CD4-positive, alpha-beta T cell (primary cell): ENCODE results near the gene MAP3K9. TPM values are rescaled to one million over a fixed set of nuclear protein-coding genes. Genes with fewer than 3 reads are reported as not detected.
A peak's percentile ranks its signal among the peaks of the same experiment; 100 is the strongest.

Source experiments
- ATAC-seq: fragments of 200-7000 bp; cut with Tn5 transposase; one replicate; pipeline ENCODE4 v1.10.0; 2022; ENCODE audit warnings: mild to moderate bottlenecking; ENCODE audit not compliant: poor library complexity
- CTCF ChIA-PET: fragments of 350-600 bp; sonication (Branson Sonifier 250); formaldehyde crosslinking; loops from one replicate; lab custom pipeline; 2021; ENCODE audit warnings: antibody characterized with exemption, inconsistent platforms; lab: Charles Lee
- POLR2A ChIA-PET: fragments of 350-600 bp; sonication (Branson Sonifier 250); formaldehyde crosslinking; loops from one replicate; lab custom pipeline; 2021; ENCODE audit warnings: antibody characterized with exemption, inconsistent platforms; lab: Charles Lee
- DNase-seq, 14 experiments: peaks; one replicate each; pipeline ENCODE4 v3.0.0-alpha.2; 2013 to 2020; ENCODE audit warnings: mixed read lengths in 2 of 14
- H3K27ac ChIP-seq, 2 donors: one replicate each; pipeline versions ENCODE4 v1.5.1 to v1.7.0; 2013; ENCODE audit warnings: low read length in 2 of 2, low read depth in 1 of 2, mild to moderate bottlenecking in 1 of 2
- H3K27me3 ChIP-seq, 2 experiments: 1 replicate in 1 of 2; 2 replicates in 1 of 2; pipeline versions ENCODE4 v1.6.1 to v1.7.0; 2013; ENCODE audit warnings: low read length in 2 of 2, control low read depth in 1 of 2, mild to moderate bottlenecking in 1 of 2, moderate library complexity in 1 of 2; ENCODE audit not compliant: insufficient read depth in 2 of 2, control insufficient read depth in 1 of 2
- H3K36me3 ChIP-seq: one replicate; pipeline ENCODE4 v1.6.1; 2013; ENCODE audit warnings: low read length, control low read depth; ENCODE audit not compliant: insufficient read depth
- H3K4me1 ChIP-seq: one replicate; pipeline ENCODE4 v1.6.1; 2013; ENCODE audit warnings: low read length, control low read depth; ENCODE audit not compliant: insufficient read depth
- H3K4me3 ChIP-seq: one replicate; pipeline ENCODE4 v1.5.1; 2013; ENCODE audit warnings: mild to moderate bottlenecking, low read length, moderate library complexity
- H3K9me3 ChIP-seq, 2 experiments: 1 replicate in 1 of 2; 2 replicates in 1 of 2; pipeline versions ENCODE4 v1.6.1 to v1.7.0; 2013; ENCODE audit warnings: low read length in 2 of 2, mild to moderate bottlenecking in 2 of 2, control low read depth in 1 of 2, moderate library complexity in 1 of 2; ENCODE audit not compliant: control insufficient read depth in 1 of 2, insufficient read depth in 1 of 2
- H3K27ac Mint-ChIP-seq: one replicate; pipeline ENCODE4 v1.8.0; 2020; ENCODE audit warnings: mixed read lengths
- H3K27me3 Mint-ChIP-seq: one replicate; pipeline ENCODE4 v1.8.0; 2021; ENCODE audit warnings: mixed read lengths
- H3K36me3 Mint-ChIP-seq: one replicate; pipeline ENCODE4 v1.8.0; 2021; ENCODE audit warnings: low read depth, mixed read lengths
- H3K4me1 Mint-ChIP-seq: one replicate; pipeline ENCODE4 v1.8.0; 2021; ENCODE audit warnings: low read depth, mixed read lengths
- H3K4me3 Mint-ChIP-seq: one replicate; pipeline ENCODE4 v1.8.0; 2020; ENCODE audit warnings: mild to moderate bottlenecking, mixed read lengths
- H3K9me3 Mint-ChIP-seq: one replicate; pipeline ENCODE4 v1.8.0; 2020; ENCODE audit warnings: mixed read lengths
- CTCF ChIP-seq: fragments of 200-600 bp; IDR thresholded peaks from one replicate; pipeline ENCODE4 v1.8.0; 2022; ENCODE audit warnings: antibody characterized with exemption, mild to moderate bottlenecking
- intact Hi-C, 2 experiments: fragments of 100-400 bp; cut with DNase I in 1 of 2; cut with micrococcal nuclease in 1 of 2; formaldehyde crosslinking; loops; one replicate each; pipeline versions ENCODE4 v1.15.1 to v1.9.0; 2023 to 2025; cut with DNase I, micrococcal nuclease
- total RNA-seq, 174 experiments: library from RNA in 2 of 174; stranded (reverse) in 2 of 174; gene quantifications; one replicate each; pipeline ENCODE4 v1.2.3 and lab custom pipeline; 2021 to 2026

Gene MAP3K9
- total RNA-seq, 2 experiments from 2014 or later = 5.9 to 6.3 TPM

GRCh38 chr14:70827752-70828151, 18.4 kb upstream of the MAP3K9 start:
- ATAC-seq (no peak), DNase-seq (no peak)
- ChIA-PET CTCF (interaction anchor here (1.0 to 1.6 kb wide), 3 partner anchors 9 to 128 kb away, joined by 3 to 4 read pairs (median 3); partner anchors contain the start of gene PCNX1), POLR2A (no interaction called here)
- Histone ChIP-seq H3K36me3 (no peaks in the 10 kb centered on the region), H3K4me1 (peaks cover 4% of the 10 kb centered on the region), H3K9me3 (no peaks in the 10 kb centered on the region), H3K4me3 (no peak overlapping the region), H3K27ac (no peak overlapping the region), H3K27me3 (peaks cover 0 to 8% of the 10 kb centered on the region in 2 experiments)
- no peak overlapping the region for H3K4me3 Mint-ChIP-seq
- no peak overlapping the region for H3K27ac Mint-ChIP-seq
- no peak for TF ChIP-seq CTCF
- peaks cover 13% of the 10 kb centered on the region for H3K27me3 Mint-ChIP-seq
- no peaks in the 10 kb centered on the region for H3K9me3 Mint-ChIP-seq
- intact Hi-C loops = loop anchor here in 1 of 2 experiments (5.0 kb wide), 1 partner anchor 35 kb away; no protein-coding TSS in a partner anchor
- H3K4me1 Mint-ChIP-seq = peaks cover 12% of the 10 kb centered on the region
- no peaks in the 10 kb centered on the region for H3K36me3 Mint-ChIP-seq

GRCh38 chr14:70827347-70827746, 18.0 kb upstream of the MAP3K9 start:
- no peak overlapping the region for H3K4me3 ChIP-seq
- H3K9me3 Mint-ChIP-seq = no peaks in the 10 kb centered on the region
- ATAC-seq = no peak
- no peak overlapping the region for H3K4me3 Mint-ChIP-seq
- no peaks in the 10 kb centered on the region for H3K9me3 ChIP-seq
- ChIA-PET POLR2A (no interaction called here), CTCF (interaction anchor here (1.0 to 1.6 kb wide), 3 partner anchors 9 to 128 kb away, joined by 3 to 4 read pairs (median 3); partner anchors contain the start of gene PCNX1)
- no peaks in the 10 kb centered on the region for H3K36me3 ChIP-seq
- no peak overlapping the region for H3K27ac ChIP-seq
- H3K36me3 Mint-ChIP-seq = no peaks in the 10 kb centered on the region
- H3K4me1 ChIP-seq = peaks cover 6% of the 10 kb centered on the region
- H3K27ac Mint-ChIP-seq = no peak overlapping the region
- TF ChIP-seq CTCF = no peak
- H3K27me3 ChIP-seq = peaks cover 0 to 8% of the 10 kb centered on the region in 2 experiments
- DNase-seq = no peak
- peaks cover 13% of the 10 kb centered on the region for H3K4me1 Mint-ChIP-seq
- intact Hi-C loops = loop anchor here in 1 of 2 experiments (5.0 kb wide), 1 partner anchor 35 kb away; no protein-coding TSS in a partner anchor
- peaks cover 15% of the 10 kb centered on the region for H3K27me3 Mint-ChIP-seq

- H3K4me3 ChIP-seq = no peak overlapping the region
- intact Hi-C loops = loop anchor here in 1 of 2 experiments (2.0 kb wide), 1 partner anchor 82 kb away; no protein-coding TSS in a partner anchor
Observed at GRCh38 chr14:70823281-70823680, 14.0 kb upstream of the MAP3K9 start.

More at GRCh38 chr14:70823281-70823680, 14.0 kb upstream of the MAP3K9 start:
- Histone ChIP-seq H3K9me3 (no peaks in the 10 kb centered on the region), H3K36me3 (no peaks in the 10 kb centered on the region), H3K27me3 (peaks cover 5 to 15% of the 10 kb centered on the region in 2 experiments), H3K4me1 (peaks cover 18% of the 10 kb centered on the region), H3K27ac (no peak overlapping the region)
- Mint-ChIP-seq H3K4me1 (peaks cover 21% of the 10 kb centered on the region), H3K27me3 (peaks cover 38% of the 10 kb centered on the region), H3K36me3 (no peaks in the 10 kb centered on the region), H3K4me3 (peak overlapping the region; percentile 87), H3K9me3 (no peaks in the 10 kb centered on the region), H3K27ac (no peak overlapping the region)
- TF ChIP-seq CTCF = no peak
- ChIA-PET POLR2A (interaction anchor here (1.5 to 2.2 kb wide), 2 partner anchors 14 to 129 kb away, joined by 3 to 16 read pairs; partner anchors contain the start of gene MAP3K9), CTCF (interaction anchor here (0.7 to 2.1 kb wide), 3 partner anchors 59 to 199 kb away, joined by 3 to 7 read pairs (median 4); partner anchors contain the start of gene PCNX1)
- DNase-seq (no peak), ATAC-seq (no peak)
